Measurements from ENCODE around the gene PHF11.
A peak's percentile ranks its signal among the peaks of the same experiment; 100 is the strongest.

Gene PHF11

DNA sequence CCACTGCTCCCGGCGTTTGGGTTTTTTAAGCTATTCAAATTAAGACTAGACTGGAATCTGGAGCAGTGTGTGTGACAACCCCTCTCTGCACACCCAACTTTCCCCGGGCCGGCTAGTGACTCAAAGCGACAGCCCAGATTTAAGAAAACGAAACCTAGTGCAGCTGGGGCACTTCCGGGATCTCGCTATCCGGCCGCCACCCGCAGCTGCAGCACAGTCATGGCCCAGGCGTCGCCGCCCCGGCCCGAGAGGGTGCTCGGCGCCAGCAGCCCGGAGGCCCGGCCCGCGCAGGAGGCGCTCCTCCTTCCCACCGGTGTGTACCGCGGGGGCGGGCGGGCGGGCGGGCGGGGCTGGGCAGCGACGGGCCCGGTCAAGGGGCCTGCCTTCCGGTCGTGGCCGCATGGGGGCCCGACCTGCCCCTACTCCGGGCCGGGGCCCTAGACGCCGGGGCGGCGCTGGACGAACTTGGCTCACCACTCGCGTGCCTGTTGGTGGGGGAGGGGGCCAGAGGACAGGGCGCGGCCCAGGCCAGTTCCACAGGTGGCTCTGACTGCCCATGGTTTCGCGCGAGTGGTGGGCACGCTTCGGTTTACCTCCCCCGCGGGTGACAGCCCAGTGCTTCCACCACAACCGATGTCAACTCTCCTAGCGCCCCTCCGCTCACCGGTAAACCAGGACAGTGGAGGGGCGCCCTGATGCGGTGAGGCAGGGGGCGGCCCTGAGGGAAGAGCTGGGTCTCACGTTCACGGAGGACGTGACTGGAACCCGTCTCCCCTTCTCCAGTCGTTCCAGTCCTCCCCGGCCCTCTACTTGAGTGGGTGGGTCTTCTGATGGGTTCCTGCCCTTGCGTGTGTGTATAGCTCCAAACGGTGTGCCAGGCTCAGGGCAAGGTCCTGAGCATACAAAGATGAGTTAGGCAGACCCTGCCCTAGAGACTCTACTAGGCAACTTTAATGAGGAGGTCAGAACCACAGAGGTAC lies at the start of gene PHF11:
Gene PHF11, plus strand, starts transcription at position 171 of the 980 bp plus-strand sequence. Its CDS starts 49 bp downstream, at position 220.
- peak; percentile 95 for DNase-seq

DNA sequence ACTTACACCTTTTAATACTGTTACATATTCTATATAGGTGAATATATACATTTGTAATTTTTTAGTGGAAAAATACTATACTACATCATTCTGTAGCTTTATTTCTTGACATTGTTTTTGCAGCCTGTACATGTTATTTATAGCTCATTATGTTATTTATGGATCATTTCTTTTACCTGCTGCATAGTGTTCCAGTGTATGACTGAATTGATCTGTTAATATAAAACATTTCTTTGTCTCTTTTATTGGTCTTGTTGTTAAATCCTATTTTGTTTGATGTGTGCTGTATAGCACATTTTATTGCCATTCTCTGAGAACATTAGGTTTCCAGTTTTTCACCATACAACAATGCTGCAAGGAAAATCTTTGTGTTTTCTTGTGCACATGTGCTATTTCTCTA lies 49.3 kb upstream of the PHF11 start:
- no peak for DNase-seq

DNA sequence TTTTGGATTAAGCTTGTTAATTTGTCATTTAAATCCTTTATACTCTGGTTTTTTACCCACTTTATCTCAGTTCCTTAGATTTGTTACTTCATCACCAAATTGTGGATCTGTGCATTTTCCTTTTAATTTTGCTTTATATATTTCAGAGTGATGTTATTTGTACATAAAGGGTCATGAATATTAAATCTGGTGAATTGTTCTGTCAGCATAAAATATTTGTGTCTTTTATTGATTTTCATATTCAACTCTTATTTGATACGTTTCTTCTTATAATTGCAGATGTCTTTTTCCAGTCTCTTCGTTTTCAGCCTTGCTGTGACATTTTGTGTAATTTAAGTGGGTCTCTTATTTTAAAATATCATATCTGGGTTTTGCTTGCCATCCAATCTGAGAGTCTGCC lies 47.0 kb upstream of the PHF11 start:
- DNase-seq = no peak

GRCh38 chr13:49450105-49450819 lies 45.5 kb upstream of the PHF11 start:
- no peak for DNase-seq

- DNase-seq = no peak
Measured at GRCh38 chr13:49452725-49453457, 42.9 kb upstream of the PHF11 start.

DNA sequence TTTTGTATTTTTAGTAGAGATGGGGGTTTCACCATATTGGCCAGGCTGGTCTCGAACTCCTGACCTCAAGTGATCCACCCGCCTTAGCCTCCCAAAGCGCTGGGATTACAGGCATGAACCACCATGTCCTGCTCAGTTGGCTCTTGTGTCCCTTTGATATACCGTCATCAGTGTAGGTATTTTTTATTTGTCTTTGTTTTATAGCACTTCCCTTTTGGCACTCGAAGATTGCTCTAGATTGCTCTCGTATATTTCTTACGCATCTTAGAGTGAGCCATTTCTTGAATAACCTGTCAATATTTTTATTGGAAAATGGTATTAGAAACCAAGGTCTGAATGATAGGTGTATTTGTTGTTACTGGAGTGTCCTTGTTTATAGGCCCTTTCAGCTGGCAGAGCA lies 42.3 kb upstream of the PHF11 start:
- no peak for DNase-seq

DNA sequence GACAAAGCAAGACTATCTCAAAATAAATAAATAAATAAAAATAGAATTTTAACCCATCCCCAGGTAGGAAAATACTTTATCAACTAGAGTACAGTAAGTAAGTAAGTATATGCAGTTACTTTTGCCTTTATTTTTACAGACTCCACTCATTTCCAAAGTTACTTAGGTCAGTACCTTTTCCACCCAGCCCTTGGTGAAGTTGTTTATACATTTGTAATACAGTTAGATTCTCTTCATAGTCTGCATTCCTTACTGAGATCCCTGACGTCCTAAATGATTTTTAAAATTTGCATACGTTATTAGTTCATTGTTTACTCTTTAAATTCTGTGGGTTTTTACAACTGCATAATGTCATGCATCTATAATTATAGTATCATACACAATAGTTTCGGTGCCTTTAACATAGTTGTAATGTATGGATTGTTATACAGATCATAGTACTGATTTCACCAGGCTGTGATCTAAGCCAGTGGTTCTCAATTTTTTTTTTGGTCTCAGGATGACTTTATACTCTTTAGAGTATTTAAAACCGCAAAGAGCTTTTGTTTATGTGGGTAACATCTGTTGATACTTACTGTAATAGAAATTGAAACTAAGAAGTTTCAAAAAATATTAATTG lies 41.3 kb upstream of the PHF11 start:
- DNase-seq = no peak

GRCh38 chr13:49455007-49455398 lies 40.8 kb upstream of the PHF11 start:
- DNase-seq = no peak

GRCh38 chr13:49456156-49456555 lies 39.6 kb upstream of the PHF11 start:
- DNase-seq = no peak

DNA sequence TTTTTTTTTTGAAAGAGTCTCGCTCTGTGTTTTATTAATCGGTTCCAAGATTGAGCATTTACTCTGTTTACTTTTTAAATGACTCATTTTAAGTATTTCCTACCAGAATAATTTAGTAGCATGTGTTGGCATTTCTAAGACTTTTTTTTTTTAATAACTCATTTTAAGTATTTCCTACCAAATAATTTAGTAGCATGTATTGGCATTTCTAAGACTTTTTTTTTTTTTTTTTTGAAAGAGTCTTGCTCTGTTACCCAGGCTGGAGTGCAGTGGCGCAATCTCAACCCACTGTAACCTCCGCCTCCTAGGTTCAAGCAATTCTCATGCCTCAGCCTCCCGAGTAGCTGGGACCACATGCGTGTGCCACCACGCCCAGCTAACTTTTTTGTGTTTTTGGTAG lies 38.5 kb upstream of the PHF11 start:
- DNase-seq = no peak

- no peak for DNase-seq
Measured at GRCh38 chr13:49459580-49459979, 36.2 kb upstream of the PHF11 start.

DNA sequence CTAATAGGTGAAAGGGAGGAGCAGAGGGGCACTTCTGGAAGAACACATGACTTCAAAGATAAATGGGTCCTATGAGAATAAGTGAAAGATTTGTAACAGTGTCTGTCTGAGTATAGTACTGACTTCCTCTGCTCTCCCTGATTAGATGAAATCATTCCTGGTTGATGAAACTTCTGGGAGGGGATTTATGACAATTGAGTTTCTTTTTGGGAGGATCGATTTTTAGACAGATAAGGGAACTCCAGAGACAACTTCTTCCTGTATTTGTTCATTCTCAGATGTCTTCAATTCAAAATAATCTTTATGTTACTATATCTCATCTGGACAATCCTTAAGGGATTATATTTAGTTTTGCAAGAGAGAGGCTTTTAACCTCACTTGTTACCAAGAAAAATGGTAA lies 31.7 kb upstream of the PHF11 start:
- DNase-seq = peak; percentile 28

GRCh38 chr13:49464621-49465325 lies 31.0 kb upstream of the PHF11 start:
- DNase-seq = no peak

- DNase-seq = no peak
Measured at GRCh38 chr13:49466292-49466838, 29.4 kb upstream of the PHF11 start.

DNA sequence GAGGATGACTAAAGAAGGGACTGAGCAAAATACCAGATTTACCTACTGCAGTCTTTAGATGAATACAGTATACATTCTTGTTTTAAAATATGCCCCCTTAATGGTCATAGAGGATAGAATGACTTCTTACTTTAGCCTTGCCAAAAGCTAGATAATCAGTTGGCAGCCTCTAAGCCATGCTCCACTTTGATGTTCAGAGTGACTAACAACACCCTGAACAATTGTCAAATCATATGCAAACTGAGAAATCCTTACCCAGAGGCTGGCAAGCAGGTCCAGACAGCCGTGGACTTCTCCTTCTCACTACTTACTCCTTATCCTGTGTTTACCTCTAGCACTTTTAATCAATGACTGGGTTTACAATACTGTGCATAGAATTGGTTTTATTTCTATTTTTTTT lies 23.6 kb upstream of the PHF11 start:
- DNase-seq = no peak

DNA sequence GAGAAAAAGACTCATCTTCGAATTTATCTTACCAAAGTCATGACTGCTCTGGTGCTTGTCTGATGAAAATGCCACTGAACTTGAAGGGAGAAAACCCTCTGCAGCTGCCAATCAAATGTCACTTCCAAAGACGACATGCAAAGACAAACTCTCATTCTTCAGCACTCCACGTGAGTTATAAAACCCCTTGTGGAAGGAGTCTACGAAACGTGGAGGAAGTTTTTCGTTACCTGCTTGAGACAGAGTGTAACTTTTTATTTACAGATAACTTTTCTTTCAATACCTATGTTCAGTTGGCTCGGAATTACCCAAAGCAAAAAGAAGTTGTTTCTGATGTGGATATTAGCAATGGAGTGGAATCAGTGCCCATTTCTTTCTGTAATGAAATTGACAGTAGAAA lies 19.2 kb upstream of the PHF11 start:
- no peak for DNase-seq

GRCh38 chr13:49481788-49482187 lies 14.0 kb upstream of the PHF11 start:
- DNase-seq = no peak

- no peak for DNase-seq
Measured at GRCh38 chr13:49488563-49488962, 7.2 kb upstream of the PHF11 start.

DNA sequence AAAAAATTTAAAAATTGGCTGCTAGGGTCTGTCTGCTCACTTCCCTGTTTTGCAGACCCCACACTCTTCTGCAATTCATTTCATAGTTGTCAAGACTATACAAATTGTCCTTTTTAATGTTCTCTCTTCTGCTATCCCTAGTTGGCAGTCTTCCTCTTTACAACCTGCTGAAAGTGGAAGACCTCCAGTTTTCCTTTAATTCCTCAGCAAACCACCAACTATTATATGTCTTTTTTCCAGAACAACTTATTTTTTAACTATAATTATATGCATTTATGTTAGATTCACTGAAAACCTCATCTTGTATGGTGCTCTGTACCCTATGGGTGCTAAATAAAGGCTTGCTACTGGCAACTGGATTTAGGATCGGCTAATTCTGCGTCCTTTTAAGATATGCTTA lies 1.1 kb upstream of the PHF11 start:
- peak; percentile 33 for DNase-seq

- peak; percentile 17 for DNase-seq
Measured at GRCh38 chr13:49496837-49497236, 1.1 kb downstream of the PHF11 start.

DNA sequence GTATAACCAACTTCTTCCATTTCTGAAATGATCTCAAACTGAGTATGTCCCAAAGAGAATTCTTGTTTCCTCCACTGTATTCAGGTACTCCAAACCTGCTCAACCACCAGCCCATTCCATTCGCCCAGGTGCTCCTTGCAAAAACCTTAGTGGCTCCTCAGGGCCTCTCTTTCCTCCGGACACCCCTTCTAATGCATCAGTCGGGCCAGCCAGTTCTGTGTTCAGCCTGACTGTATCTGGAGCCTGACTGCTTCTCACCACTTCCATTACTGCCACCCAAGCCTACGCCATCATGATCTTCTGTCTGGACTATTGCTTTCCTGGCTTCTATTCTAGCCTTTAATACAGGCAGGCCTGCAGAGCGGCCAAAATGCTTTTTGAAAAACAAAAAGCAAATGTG lies 1.5 kb downstream of the PHF11 start:
- no peak for DNase-seq

- no peak for DNase-seq
Measured at GRCh38 chr13:49498206-49498605, 2.5 kb downstream of the PHF11 start.

All from suppressor macrophage treated with lipopolysaccharide for 4 hours (primary cell).